C4-2B (cell line): ENCODE data around the gene STAP1.
"Not testable (repeated sequence)": the region's sequence is repeated elsewhere in the genome, so short reads cannot be mapped to it uniquely, and the experiment has no call there.

Source experiments
- H3K27ac ChIP-seq: fragments of 450-650 bp; 2 replicates; pipeline ENCODE4 v1.5.1; 2017
- CTCF ChIP-seq: fragments of 450-650 bp; conservative IDR thresholded peaks from 2 replicates; pipeline ENCODE4 v1.5.1; 2017; ENCODE audit warnings: mild to moderate bottlenecking
- ZFX ChIP-seq: fragments of 450-650 bp; IDR thresholded peaks from 2 replicates; pipeline ENCODE4 v1.6.1; 2017

Gene STAP1

DNA sequence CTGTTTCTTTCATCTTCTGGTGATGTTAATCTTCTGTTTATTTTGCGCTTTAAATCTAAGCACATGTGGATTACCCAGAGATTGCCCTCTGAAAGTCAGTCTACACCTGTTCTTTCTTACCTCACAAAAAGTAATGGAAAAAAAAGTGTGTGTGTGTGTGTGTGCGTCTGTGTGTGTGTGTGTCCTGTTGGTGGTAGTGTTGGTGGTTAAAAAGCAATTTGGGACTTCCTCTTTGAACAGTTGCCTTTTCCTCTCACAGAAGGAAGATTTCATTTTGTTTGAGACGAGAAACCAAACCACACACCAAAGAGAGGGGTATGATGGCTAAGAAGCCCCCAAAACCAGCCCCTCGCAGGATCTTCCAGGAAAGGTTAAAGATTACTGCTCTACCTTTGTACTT lies at the start of gene STAP1:
Gene STAP1, plus strand, starts transcription at position 235 of the 400 bp plus-strand sequence. Its CDS starts 83 bp downstream, at position 318.
- TF ChIP-seq ZFX = no peak
- TF ChIP-seq CTCF = no peak
- no peak within 1 kb of the TSS for H3K27ac ChIP-seq

GRCh38 chr4:67512501-67512900 lies 46.0 kb upstream of the STAP1 start:
- TF ChIP-seq ZFX (no peak), CTCF (no peak)
- H3K27ac ChIP-seq = no peak overlapping the region

DNA sequence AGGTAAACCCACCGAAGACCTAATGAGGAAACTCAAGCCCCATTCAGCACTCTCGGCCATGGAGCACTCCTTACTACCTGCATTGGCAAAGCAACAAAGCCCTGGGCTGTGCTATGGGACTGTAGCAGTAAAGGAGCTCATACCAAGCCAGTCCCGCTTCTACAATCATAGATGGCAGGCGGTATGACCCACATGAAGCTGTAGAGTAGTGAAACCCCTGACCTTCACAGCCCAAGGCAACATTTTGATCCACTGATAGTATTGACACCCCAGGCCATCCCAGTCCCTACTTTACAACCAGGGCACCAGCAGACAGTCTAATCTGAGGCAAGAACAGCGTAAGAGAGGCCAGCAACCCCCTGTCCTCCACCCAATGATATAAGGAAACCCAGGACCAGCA lies 38.4 kb upstream of the STAP1 start:
- H3K27ac ChIP-seq = no peak overlapping the region
- TF ChIP-seq ZFX (no peak), CTCF (no peak)

- TF ChIP-seq ZFX (no peak), CTCF (no peak)
- no peak overlapping the region for H3K27ac ChIP-seq
These were observed 37.0 kb upstream of the STAP1 start for GRCh38 chr4:67521506-67521905.

GRCh38 chr4:67522230-67522629 lies 36.3 kb upstream of the STAP1 start:
- no peak for TF ChIP-seq ZFX
- TF ChIP-seq CTCF = no peak
- H3K27ac ChIP-seq = no peak overlapping the region

- no peak for TF ChIP-seq CTCF
- no peak for TF ChIP-seq ZFX
These were observed 35.5 kb upstream of the STAP1 start for GRCh38 chr4:67522851-67523671.

DNA sequence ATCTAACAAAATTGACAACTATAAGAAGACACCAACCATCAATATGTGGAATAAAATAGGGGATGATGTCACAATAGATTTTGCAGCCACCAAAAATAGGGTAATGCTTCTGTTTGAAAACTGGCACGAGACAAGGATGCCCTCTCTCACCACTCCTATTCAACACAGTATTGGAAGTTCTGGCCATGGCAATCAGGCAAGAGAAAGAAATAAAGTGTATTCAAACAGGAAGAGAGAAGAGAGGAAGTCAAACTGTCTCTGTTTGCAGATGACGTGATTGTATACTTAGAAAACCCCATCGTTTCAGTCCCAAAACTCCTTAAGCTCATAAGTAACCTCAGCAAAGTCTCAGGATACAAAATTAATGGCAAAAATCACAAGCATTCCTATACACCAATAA lies 34.4 kb upstream of the STAP1 start:
- H3K27ac ChIP-seq = not testable (repeated sequence)

More at GRCh38 chr4:67522851-67523671, 35.5 kb upstream of the STAP1 start:
- no peak overlapping the region for H3K27ac ChIP-seq

DNA sequence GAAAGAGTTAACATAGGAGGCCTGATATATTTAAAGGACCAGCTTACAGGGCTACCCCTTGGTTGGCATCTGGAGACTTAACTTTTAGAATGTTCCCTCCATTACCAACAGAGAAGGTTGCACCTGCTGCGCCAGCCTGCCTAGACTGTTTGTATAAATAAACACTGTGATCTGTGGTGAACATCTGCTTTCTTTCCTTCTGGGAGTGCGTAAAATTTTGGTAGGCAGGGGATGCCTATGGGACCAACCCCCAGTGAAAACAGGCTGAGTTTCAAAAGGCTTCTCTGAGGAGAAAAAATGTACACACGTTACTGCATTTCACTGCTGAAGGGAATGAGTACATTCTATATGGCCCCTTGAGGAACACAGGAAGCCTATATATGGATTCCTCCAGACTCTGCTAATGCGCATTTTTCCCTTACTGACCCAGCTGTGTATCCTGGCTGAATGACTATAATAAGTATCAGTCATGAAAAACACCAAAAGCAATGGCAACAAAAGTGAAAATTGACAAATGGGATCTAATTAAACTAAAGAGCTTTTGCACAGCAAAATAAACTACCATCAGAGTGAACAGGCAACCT lies 27.1 kb upstream of the STAP1 start:
- no peak overlapping the region for H3K27ac ChIP-seq
- TF ChIP-seq CTCF = no peak
- no peak for TF ChIP-seq ZFX

GRCh38 chr4:67532397-67532796 lies 26.1 kb upstream of the STAP1 start:
- H3K27ac ChIP-seq = not testable (repeated sequence)
